ENCODE data around the gene TBCCD1. TPM values are rescaled to one million over a fixed set of nuclear protein-coding genes. Genes with fewer than 3 reads are reported as not detected.
"Not testable (repeated sequence)": the region's sequence is repeated elsewhere in the genome, so short reads cannot be mapped to it uniquely, and the experiment has no call there.

Gene TBCCD1
- total RNA-seq, 4 donors from 2014 or later = 3.8 to 31.7 (median 15.1) TPM

GRCh38 chr3:186532598-186533072 lies 34.5 kb downstream of the TBCCD1 start:
- no peak for TF ChIP-seq CTCF (IDR thresholded peaks at IDR 0.05)
- TF ChIP-seq POLR2A (IDR thresholded peaks at IDR 0.05) = no peak
- intact Hi-C loops (cut with DNase I; ENCODE audit: low total_unique reads) = no loop called here
- Histone ChIP-seq H3K36me3 (no peaks in the 10 kb centered on the region), H3K27me3 (no peaks in the 10 kb centered on the region), H3K9me3 (no peaks in the 10 kb centered on the region), H3K4me3 (no peak overlapping the region), H3K27ac (no peak overlapping the region), H3K4me1 (no peaks in the 10 kb centered on the region)
- DNase-seq = no peak

GRCh38 chr3:186531694-186532093 lies 35.4 kb downstream of the TBCCD1 start:
- H3K9me3 ChIP-seq; DNase-seq; H3K4me3 ChIP-seq; H3K4me1 ChIP-seq; H3K27ac ChIP-seq; H3K36me3 ChIP-seq; intact Hi-C loops (cut with DNase I; ENCODE audit: low total_unique reads); H3K27me3 ChIP-seq: not testable (repeated sequence)

GRCh38 chr3:186530415-186530814 lies 36.7 kb downstream of the TBCCD1 start:
- no peaks in the 10 kb centered on the region for H3K4me1 ChIP-seq
- H3K9me3 ChIP-seq = no peaks in the 10 kb centered on the region
- no peaks in the 10 kb centered on the region for H3K27me3 ChIP-seq
- H3K36me3 ChIP-seq = no peaks in the 10 kb centered on the region
- intact Hi-C loops (cut with DNase I; ENCODE audit: low total_unique reads) = no loop called here
- TF ChIP-seq POLR2A (IDR thresholded peaks at IDR 0.05) = no peak
- H3K4me3 ChIP-seq = no peak overlapping the region
- DNase-seq = no peak
- H3K27ac ChIP-seq = no peak overlapping the region

GRCh38 chr3:186529201-186529999 lies 37.7 kb downstream of the TBCCD1 start:
- H3K36me3 ChIP-seq = no peaks in the 10 kb centered on the region
- TF ChIP-seq POLR2A (IDR thresholded peaks at IDR 0.05) (no peak), CTCF (IDR thresholded peaks at IDR 0.05) (no peak)
- no peaks in the 10 kb centered on the region for H3K9me3 ChIP-seq
- DNase-seq = no peak
- no peaks in the 10 kb centered on the region for H3K27me3 ChIP-seq
- intact Hi-C loops (cut with DNase I; ENCODE audit: low total_unique reads) = no loop called here
- H3K27ac ChIP-seq = no peak overlapping the region
- no peak overlapping the region for H3K4me3 ChIP-seq
- H3K4me1 ChIP-seq = no peaks in the 10 kb centered on the region

- Histone ChIP-seq H3K4me1 (no peaks in the 10 kb centered on the region), H3K27ac (no peak overlapping the region), H3K4me3 (no peak overlapping the region), H3K36me3 (no peaks in the 10 kb centered on the region), H3K9me3 (no peaks in the 10 kb centered on the region), H3K27me3 (no peaks in the 10 kb centered on the region)
- DNase-seq = no peak
- intact Hi-C loops (cut with DNase I; ENCODE audit: low total_unique reads) = no loop called here
- TF ChIP-seq POLR2A (IDR thresholded peaks at IDR 0.05) = no peak
- TF ChIP-seq CTCF (IDR thresholded peaks at IDR 0.05) = no peak
Observed at GRCh38 chr3:186526256-186526606, 40.9 kb downstream of the TBCCD1 start.

- Histone ChIP-seq H3K4me3 (no peak overlapping the region), H3K9me3 (no peaks in the 10 kb centered on the region), H3K27me3 (no peaks in the 10 kb centered on the region), H3K4me1 (no peaks in the 10 kb centered on the region), H3K27ac (no peak overlapping the region), H3K36me3 (no peaks in the 10 kb centered on the region)
- intact Hi-C loops (cut with DNase I; ENCODE audit: low total_unique reads) = no loop called here
- no peak for DNase-seq
- TF ChIP-seq POLR2A (IDR thresholded peaks at IDR 0.05) (no peak), CTCF (IDR thresholded peaks at IDR 0.05) (no peak)
Observed at GRCh38 chr3:186525369-186526255, 41.5 kb downstream of the TBCCD1 start.
